Measurements from ENCODE around the gene PTGES3L. TPM values are rescaled to one million over a fixed set of nuclear protein-coding genes. Genes with fewer than 3 reads are reported as not detected.
A peak's percentile ranks its signal among the peaks of the same experiment; 100 is the strongest.

PTGES3L gene
- total and polyA plus RNA-seq, 2 of the 13 experiments (the other 11 are each of a cell fraction or from before 2014, with no cell fraction given): 1.2 to 2.9 TPM

DNA sequence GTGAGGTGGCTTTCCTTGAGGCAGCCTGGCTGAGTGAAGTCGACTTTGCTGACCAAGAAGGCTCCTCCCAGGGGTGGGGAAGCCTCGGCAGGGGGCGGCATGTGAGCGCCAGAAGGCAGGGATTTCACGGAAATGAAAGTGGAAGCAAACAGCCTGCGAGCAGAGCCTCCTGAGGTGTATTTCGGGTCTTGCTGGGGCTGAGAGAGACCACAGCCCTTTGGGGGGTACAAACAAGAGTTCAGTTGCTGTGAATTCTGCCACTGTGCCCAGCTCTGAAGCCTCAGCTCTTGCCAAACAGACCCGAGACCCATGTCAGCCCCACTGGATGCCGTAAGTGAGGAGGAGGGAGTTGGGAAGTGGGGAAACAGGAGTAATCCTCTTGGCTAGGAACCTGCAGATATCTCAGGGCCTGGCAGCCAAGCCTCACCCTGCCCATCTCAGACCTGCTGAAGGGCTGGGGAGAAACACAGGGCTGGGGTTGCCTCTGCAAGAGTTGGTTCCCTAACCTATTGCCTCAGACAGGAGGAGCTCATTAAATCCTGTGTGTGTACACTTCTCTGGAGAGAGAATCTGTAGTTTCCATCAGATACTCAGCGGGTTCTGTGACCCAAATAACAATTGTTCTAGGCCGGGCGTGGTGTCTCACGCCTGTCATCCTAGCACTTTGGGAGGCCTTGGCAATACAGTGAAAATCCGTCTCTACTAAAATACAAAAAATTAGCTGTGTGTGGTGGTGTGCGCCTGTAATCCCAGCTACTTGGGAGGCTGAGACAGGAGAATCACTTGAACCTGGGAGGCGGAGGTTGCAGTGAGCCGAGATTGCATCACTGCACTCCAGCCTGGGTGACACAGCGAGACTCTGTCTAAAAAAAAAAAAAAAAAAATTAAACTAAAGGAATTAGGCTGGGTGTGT is 27.0 kb upstream of the PTGES3L start, which contains the start of gene IFI35 (continued):
- TF ChIP-seq, protein P1, sequence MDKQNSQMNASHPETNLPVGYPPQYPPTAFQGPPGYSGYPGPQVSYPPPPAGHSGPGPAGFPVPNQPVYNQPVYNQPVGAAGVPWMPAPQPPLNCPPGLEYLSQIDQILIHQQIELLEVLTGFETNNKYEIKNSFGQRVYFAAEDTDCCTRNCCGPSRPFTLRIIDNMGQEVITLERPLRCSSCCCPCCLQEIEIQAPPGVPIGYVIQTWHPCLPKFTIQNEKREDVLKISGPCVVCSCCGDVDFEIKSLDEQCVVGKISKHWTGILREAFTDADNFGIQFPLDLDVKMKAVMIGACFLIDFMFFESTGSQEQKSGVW (CRISPR knock-in tag; IDR thresholded peaks at IDR 0.05; ENCODE audit: borderline replicate concordance): no peak
- TF ChIP-seq CREB1 (IDR thresholded peaks at IDR 0.05) (no peak), CREB1 (CRISPR knock-in tag; IDR thresholded peaks at IDR 0.05) (peak; percentile 33; the same call in 1 of the 2 replicates), ZNF143 (CRISPR knock-in tag; IDR thresholded peaks at IDR 0.05) (0 out of 2 replicates have a peak, but pooled peaks have one; percentile 29), ZFP37 (CRISPR knock-in tag; IDR thresholded peaks at IDR 0.05; ENCODE audit: borderline replicate concordance) (peak; percentile 64; the same call in 1 of the 2 replicates), ZNF260 (CRISPR knock-in tag; IDR thresholded peaks at IDR 0.05; ENCODE audit: borderline replicate concordance, low read depth) (no peak), NCOA5 (CRISPR knock-in tag; IDR thresholded peaks at IDR 0.05) (no peak), HMG20A (CRISPR knock-in tag; IDR thresholded peaks at IDR 0.05; ENCODE audit: borderline replicate concordance) (no peak), KLF6 (CRISPR knock-in tag; IDR thresholded peaks at IDR 0.05) (peak; percentile 38; the same call in 1 of the 2 replicates), NFYC (CRISPR knock-in tag; IDR thresholded peaks at IDR 0.05) (no peak), SYNCRIP (IDR thresholded peaks at IDR 0.05; ENCODE audit: insufficient read depth, low read depth, low read length) (no peak), ZNF30 (CRISPR knock-in tag; IDR thresholded peaks at IDR 0.05) (no peak), ISL2 (CRISPR knock-in tag; IDR thresholded peaks at IDR 0.05) (peak; percentile 79), SALL2 (CRISPR knock-in tag; IDR thresholded peaks at IDR 0.05) (no peak; the same call in 1 of the 2 replicates), GATAD1 (CRISPR knock-in tag; IDR thresholded peaks at IDR 0.05) (peak; percentile 34), ZNF766 (CRISPR knock-in tag; IDR thresholded peaks at IDR 0.05; ENCODE audit: borderline replicate concordance) (no peak), ZNF20 (CRISPR knock-in tag; IDR thresholded peaks at IDR 0.05) (0 out of 2 replicates have a peak, but pooled peaks have one; percentile 8), ARNT2 (CRISPR knock-in tag; IDR thresholded peaks at IDR 0.05; ENCODE audit: low read depth) (no peak), NFIC (IDR thresholded peaks at IDR 0.05; ENCODE audit: low read length) (no peak), SUZ12 (IDR thresholded peaks at IDR 0.05; ENCODE audit: low read depth, low read length) (no peak), POLR2AphosphoS5 (IDR thresholded peaks at IDR 0.05; ENCODE audit: low read depth, low read length) (peak; percentile 74)
- TF ChIP-seq, protein P2, sequence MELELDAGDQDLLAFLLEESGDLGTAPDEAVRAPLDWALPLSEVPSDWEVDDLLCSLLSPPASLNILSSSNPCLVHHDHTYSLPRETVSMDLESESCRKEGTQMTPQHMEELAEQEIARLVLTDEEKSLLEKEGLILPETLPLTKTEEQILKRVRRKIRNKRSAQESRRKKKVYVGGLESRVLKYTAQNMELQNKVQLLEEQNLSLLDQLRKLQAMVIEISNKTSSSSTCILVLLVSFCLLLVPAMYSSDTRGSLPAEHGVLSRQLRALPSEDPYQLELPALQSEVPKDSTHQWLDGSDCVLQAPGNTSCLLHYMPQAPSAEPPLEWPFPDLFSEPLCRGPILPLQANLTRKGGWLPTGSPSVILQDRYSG (CRISPR knock-in tag; IDR thresholded peaks at IDR 0.05): 0 out of 2 replicates have a peak, but pooled peaks have one; percentile 24
- TF ChIP-seq, protein P3, sequence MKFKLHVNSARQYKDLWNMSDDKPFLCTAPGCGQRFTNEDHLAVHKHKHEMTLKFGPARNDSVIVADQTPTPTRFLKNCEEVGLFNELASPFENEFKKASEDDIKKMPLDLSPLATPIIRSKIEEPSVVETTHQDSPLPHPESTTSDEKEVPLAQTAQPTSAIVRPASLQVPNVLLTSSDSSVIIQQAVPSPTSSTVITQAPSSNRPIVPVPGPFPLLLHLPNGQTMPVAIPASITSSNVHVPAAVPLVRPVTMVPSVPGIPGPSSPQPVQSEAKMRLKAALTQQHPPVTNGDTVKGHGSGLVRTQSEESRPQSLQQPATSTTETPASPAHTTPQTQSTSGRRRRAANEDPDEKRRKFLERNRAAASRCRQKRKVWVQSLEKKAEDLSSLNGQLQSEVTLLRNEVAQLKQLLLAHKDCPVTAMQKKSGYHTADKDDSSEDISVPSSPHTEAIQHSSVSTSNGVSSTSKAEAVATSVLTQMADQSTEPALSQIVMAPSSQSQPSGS (CRISPR knock-in tag; IDR thresholded peaks at IDR 0.05): no peak; the same call in 1 of the 2 replicates
- TF ChIP-seq, protein P4, sequence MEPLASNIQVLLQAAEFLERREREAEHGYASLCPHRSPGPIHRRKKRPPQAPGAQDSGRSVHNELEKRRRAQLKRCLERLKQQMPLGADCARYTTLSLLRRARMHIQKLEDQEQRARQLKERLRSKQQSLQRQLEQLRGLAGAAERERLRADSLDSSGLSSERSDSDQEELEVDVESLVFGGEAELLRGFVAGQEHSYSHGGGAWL (CRISPR knock-in tag; IDR thresholded peaks at IDR 0.05): peak; percentile 52
- TF ChIP-seq, protein P5, sequence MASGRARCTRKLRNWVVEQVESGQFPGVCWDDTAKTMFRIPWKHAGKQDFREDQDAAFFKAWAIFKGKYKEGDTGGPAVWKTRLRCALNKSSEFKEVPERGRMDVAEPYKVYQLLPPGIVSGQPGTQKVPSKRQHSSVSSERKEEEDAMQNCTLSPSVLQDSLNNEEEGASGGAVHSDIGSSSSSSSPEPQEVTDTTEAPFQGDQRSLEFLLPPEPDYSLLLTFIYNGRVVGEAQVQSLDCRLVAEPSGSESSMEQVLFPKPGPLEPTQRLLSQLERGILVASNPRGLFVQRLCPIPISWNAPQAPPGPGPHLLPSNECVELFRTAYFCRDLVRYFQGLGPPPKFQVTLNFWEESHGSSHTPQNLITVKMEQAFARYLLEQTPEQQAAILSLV (CRISPR knock-in tag; IDR thresholded peaks at IDR 0.05; ENCODE audit: borderline replicate concordance): no peak; the same call in none of the 2 replicates

All from HepG2 (cell line).